AG09319 (cell line): ENCODE data around the gene CEP350.

Experiments
- DNase-seq: peaks from one replicate; pipeline ENCODE4 v3.0.0-alpha.2; 2010; ENCODE audit warnings: low read depth; ENCODE audit errors: extremely low read depth
- TF ChIP-seq, protein P1 (sequence below): IDR thresholded peaks from 2 replicates; pipeline ENCODE4 v1.5.1; 2011; ENCODE audit warnings: low read depth, mild to moderate bottlenecking, inconsistent platforms, low read length, moderate library complexity

The CEP350 gene

GRCh38 chr1:180158149-180159147, 203.8 kb downstream of the CEP350 start:
- no peak for DNase-seq
- TF ChIP-seq, protein P1, sequence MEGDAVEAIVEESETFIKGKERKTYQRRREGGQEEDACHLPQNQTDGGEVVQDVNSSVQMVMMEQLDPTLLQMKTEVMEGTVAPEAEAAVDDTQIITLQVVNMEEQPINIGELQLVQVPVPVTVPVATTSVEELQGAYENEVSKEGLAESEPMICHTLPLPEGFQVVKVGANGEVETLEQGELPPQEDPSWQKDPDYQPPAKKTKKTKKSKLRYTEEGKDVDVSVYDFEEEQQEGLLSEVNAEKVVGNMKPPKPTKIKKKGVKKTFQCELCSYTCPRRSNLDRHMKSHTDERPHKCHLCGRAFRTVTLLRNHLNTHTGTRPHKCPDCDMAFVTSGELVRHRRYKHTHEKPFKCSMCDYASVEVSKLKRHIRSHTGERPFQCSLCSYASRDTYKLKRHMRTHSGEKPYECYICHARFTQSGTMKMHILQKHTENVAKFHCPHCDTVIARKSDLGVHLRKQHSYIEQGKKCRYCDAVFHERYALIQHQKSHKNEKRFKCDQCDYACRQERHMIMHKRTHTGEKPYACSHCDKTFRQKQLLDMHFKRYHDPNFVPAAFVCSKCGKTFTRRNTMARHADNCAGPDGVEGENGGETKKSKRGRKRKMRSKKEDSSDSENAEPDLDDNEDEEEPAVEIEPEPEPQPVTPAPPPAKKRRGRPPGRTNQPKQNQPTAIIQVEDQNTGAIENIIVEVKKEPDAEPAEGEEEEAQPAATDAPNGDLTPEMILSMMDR = no peak

DNA sequence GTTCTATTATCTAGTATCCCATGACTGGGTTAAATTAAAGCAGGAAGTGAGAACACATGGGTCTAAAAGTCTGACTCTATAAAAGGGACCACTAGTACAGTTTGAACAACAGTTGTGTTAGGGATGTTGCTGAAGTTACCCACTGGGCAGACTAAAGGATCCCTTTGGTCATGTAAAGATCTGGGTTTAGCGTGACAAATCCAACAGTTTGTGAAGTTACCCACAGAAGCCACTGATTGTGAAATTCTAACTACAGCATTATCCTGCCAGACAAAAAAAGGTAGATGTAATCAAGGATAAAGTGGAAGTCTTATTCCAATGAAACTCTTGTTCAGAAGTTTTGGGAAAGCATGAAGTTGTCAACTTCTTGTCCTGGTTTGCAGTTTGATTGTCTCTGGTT, 205.7 kb downstream of the CEP350 start:
- TF ChIP-seq, protein P1 = no peak
- DNase-seq = no peak

DNA sequence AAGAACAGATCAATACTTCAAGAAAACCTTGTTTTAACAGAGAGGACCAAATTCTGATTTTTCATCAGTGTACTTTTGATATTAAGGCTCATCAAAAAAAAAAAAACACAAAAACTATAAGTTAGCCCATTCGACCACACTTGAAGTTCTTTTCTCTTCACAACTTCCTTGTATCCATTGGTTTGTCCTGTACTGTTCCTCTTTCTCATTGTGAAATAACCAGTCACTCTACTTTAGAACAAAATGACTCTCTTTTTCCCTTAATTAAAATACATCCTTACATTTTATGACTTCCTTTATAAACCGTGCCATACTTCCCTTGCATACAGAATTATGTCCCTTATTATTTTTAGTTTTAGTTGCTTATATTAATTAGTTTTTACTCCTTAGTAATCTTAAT, 208.4 kb downstream of the CEP350 start:
- no peak for DNase-seq
- TF ChIP-seq, protein P1 = no peak
